Measurements from ENCODE around the gene COLQ.

GRCh38 chr3:15556512-15556911 lies 35.0 kb upstream of the COLQ start:
- TF ChIP-seq CTCF (IDR thresholded peaks at IDR 0.05) = no peak
- no peak for TF ChIP-seq POLR2A (IDR thresholded peaks at IDR 0.05)

Measured in lower leg skin (tissue), 3 donors.